SJSA1 (cell line): ENCODE measurements around the gene MTG2. TPM values are rescaled to one million over a fixed set of nuclear protein-coding genes. Genes with fewer than 3 reads are reported as not detected.

Source experiments
- DNase-seq, 2 experiments: peaks; one replicate each; pipeline ENCODE4 v3.0.0-alpha.2; 2015 to 2020; ENCODE audit warnings: low spot score in 2 of 2, low read depth in 1 of 2
- H3K27ac ChIP-seq: fragments of 250-450 bp; sonication (Bioruptor Pico); 2 replicates; pipeline ENCODE4 v1.5.1; 2020; ENCODE audit warnings: mild to moderate bottlenecking, moderate library complexity
- H3K27me3 ChIP-seq: fragments of 250-450 bp; sonication (Bioruptor Pico); replicated peaks from 2 replicates; pipeline ENCODE4 v1.5.1; 2020; ENCODE audit warnings: mild to moderate bottlenecking, moderate library complexity
- H3K36me3 ChIP-seq: fragments of 250-450 bp; sonication (Bioruptor Pico); 2 replicates; pipeline ENCODE4 v1.5.1; 2020; ENCODE audit warnings: mild to moderate bottlenecking
- H3K4me1 ChIP-seq: fragments of 250-450 bp; sonication (Bioruptor Pico); replicated peaks from 2 replicates; pipeline ENCODE4 v1.6.1; 2021; ENCODE audit warnings: mild to moderate bottlenecking
- H3K4me3 ChIP-seq: fragments of 250-450 bp; sonication (Bioruptor Pico); 2 replicates; pipeline ENCODE4 v1.5.1; 2020; ENCODE audit warnings: mild to moderate bottlenecking
- H3K9me3 ChIP-seq: fragments of 250-450 bp; sonication (Bioruptor Pico); replicated peaks from 2 replicates; pipeline ENCODE4 v1.5.1; 2020; ENCODE audit warnings: mild to moderate bottlenecking
- total RNA-seq: library from RNA; depleted of rRNA; stranded (reverse); fragments of >200 nt; shearing (Covaris generic); gene quantifications from 2 replicates; pipeline ENCODE4 v1.2.3, GENCODE V29; 2014

MTG2 gene
- total RNA-seq, 1 experiment from 2014 or later = 23.9 TPM

- Histone ChIP-seq H3K36me3 (peaks cover 45% of the 10 kb centered on the region), H3K4me1 (no peaks in the 10 kb centered on the region), H3K4me3 (no peak overlapping the region), H3K27ac (no peak overlapping the region), H3K9me3 (no peaks in the 10 kb centered on the region), H3K27me3 (no peaks in the 10 kb centered on the region)
- DNase-seq = no peak
Observed at GRCh38 chr20:62203378-62204030, 20.7 kb downstream of the MTG2 start.

- Histone ChIP-seq H3K27me3 (peaks cover 18% of the 10 kb centered on the region), H3K4me1 (no peaks in the 10 kb centered on the region), H3K9me3 (no peaks in the 10 kb centered on the region), H3K4me3 (no peak overlapping the region), H3K27ac (no peak overlapping the region), H3K36me3 (peaks cover 25% of the 10 kb centered on the region)
- DNase-seq = no peak
Observed at GRCh38 chr20:62205618-62206387, 23.0 kb downstream of the MTG2 start.

- H3K4me1 ChIP-seq = no peaks in the 10 kb centered on the region
- no peak overlapping the region for H3K27ac ChIP-seq
- DNase-seq = no peak
- H3K9me3 ChIP-seq = no peaks in the 10 kb centered on the region
- H3K27me3 ChIP-seq = peaks cover 23% of the 10 kb centered on the region
- H3K4me3 ChIP-seq = no peak overlapping the region
- peaks cover 19% of the 10 kb centered on the region for H3K36me3 ChIP-seq
Observed at GRCh38 chr20:62206388-62206775, 23.6 kb downstream of the MTG2 start.

GRCh38 chr20:62208061-62208794 lies 25.4 kb downstream of the MTG2 start:
- no peak for DNase-seq
- H3K36me3 ChIP-seq = peaks cover 3% of the 10 kb centered on the region
- peaks cover 33% of the 10 kb centered on the region for H3K27me3 ChIP-seq
- no peak overlapping the region for H3K27ac ChIP-seq
- no peaks in the 10 kb centered on the region for H3K4me1 ChIP-seq
- no peaks in the 10 kb centered on the region for H3K9me3 ChIP-seq
- H3K4me3 ChIP-seq = no peak overlapping the region

- Histone ChIP-seq H3K9me3 (no peaks in the 10 kb centered on the region), H3K36me3 (no peaks in the 10 kb centered on the region; the same call in 1 of the 2 replicates), H3K27ac (no peak overlapping the region), H3K4me1 (no peaks in the 10 kb centered on the region), H3K4me3 (no peak overlapping the region), H3K27me3 (peaks cover 37% of the 10 kb centered on the region)
- DNase-seq = no peak
Observed at GRCh38 chr20:62208795-62209755, 26.2 kb downstream of the MTG2 start.

GRCh38 chr20:62209850-62210495 lies 27.1 kb downstream of the MTG2 start:
- no peaks in the 10 kb centered on the region; the same call in 1 of the 2 replicates for H3K36me3 ChIP-seq
- H3K4me1 ChIP-seq = no peaks in the 10 kb centered on the region
- no peak for DNase-seq
- H3K27me3 ChIP-seq = peaks cover 42% of the 10 kb centered on the region
- H3K27ac ChIP-seq = no peak overlapping the region
- H3K9me3 ChIP-seq = no peaks in the 10 kb centered on the region
- H3K4me3 ChIP-seq = no peak overlapping the region

GRCh38 chr20:62210496-62210855 lies 27.6 kb downstream of the MTG2 start:
- no peak overlapping the region for H3K27ac ChIP-seq
- no peak for DNase-seq
- no peaks in the 10 kb centered on the region for H3K4me1 ChIP-seq
- H3K27me3 ChIP-seq = peaks cover 47% of the 10 kb centered on the region
- no peaks in the 10 kb centered on the region; the same call in 1 of the 2 replicates for H3K36me3 ChIP-seq
- no peaks in the 10 kb centered on the region for H3K9me3 ChIP-seq
- H3K4me3 ChIP-seq = no peak overlapping the region

GRCh38 chr20:62211216-62211615 lies 28.4 kb downstream of the MTG2 start:
- Histone ChIP-seq H3K9me3 (no peaks in the 10 kb centered on the region), H3K27ac (no peak overlapping the region), H3K4me3 (no peak overlapping the region), H3K36me3 (no peaks in the 10 kb centered on the region; the same call in 1 of the 2 replicates), H3K4me1 (no peaks in the 10 kb centered on the region), H3K27me3 (peaks cover 53% of the 10 kb centered on the region)
- DNase-seq = no peak

GRCh38 chr20:62211769-62212288 lies 29.0 kb downstream of the MTG2 start:
- no peak overlapping the region for H3K27ac ChIP-seq
- peaks cover 59% of the 10 kb centered on the region for H3K27me3 ChIP-seq
- no peaks in the 10 kb centered on the region for H3K36me3 ChIP-seq
- no peak overlapping the region for H3K4me3 ChIP-seq
- no peaks in the 10 kb centered on the region for H3K4me1 ChIP-seq
- DNase-seq = no peak
- H3K9me3 ChIP-seq = no peaks in the 10 kb centered on the region

GRCh38 chr20:62212299-62212698 lies 29.5 kb downstream of the MTG2 start:
- Histone ChIP-seq H3K36me3 (no peaks in the 10 kb centered on the region), H3K27me3 (peaks cover 64% of the 10 kb centered on the region), H3K9me3 (no peaks in the 10 kb centered on the region), H3K4me1 (no peaks in the 10 kb centered on the region), H3K27ac (no peak overlapping the region), H3K4me3 (no peak overlapping the region)
- no peak for DNase-seq

- H3K4me3 ChIP-seq = no peak overlapping the region
- H3K27ac ChIP-seq = no peak overlapping the region
- DNase-seq = no peak
- peaks cover 81% of the 10 kb centered on the region for H3K27me3 ChIP-seq
- no peaks in the 10 kb centered on the region for H3K36me3 ChIP-seq
- no peaks in the 10 kb centered on the region for H3K9me3 ChIP-seq
- no peaks in the 10 kb centered on the region for H3K4me1 ChIP-seq
Observed at GRCh38 chr20:62214067-62214466, 31.2 kb downstream of the MTG2 start.

GRCh38 chr20:62215020-62215990 lies 32.5 kb downstream of the MTG2 start:
- peaks cover 77% of the 10 kb centered on the region for H3K27me3 ChIP-seq

More at GRCh38 chr20:62215020-62215990, 32.5 kb downstream of the MTG2 start:
- Histone ChIP-seq H3K4me3 (no peak overlapping the region), H3K27ac (no peak overlapping the region), H3K9me3 (no peaks in the 10 kb centered on the region), H3K36me3 (no peaks in the 10 kb centered on the region), H3K4me1 (0 out of 2 replicates have a peak, but pooled peaks cover 5% of the 10 kb centered on the region)
- no peak for DNase-seq
